Chondrocyte (in vitro differentiated cells): ENCODE data around the gene HNRNPM. TPM values are rescaled to one million over a fixed set of nuclear protein-coding genes. Genes with fewer than 3 reads are reported as not detected.

Source experiments
- DNase-seq: peaks from one replicate; pipeline ENCODE4 v3.0.0; 2021; ENCODE audit warnings: mixed read lengths, low spot score
- H3K27ac Mint-ChIP-seq: one replicate; pipeline ENCODE4 v1.8.0; 2021; ENCODE audit warnings: mild to moderate bottlenecking, moderate library complexity, mixed read lengths; ENCODE audit not compliant: unreplicated experiment
- H3K27me3 Mint-ChIP-seq: 2 replicates; pipeline ENCODE4 v1.8.0; 2021; ENCODE audit warnings: low read depth, mixed read lengths
- H3K36me3 Mint-ChIP-seq: 2 replicates; pipeline ENCODE4 v1.8.0; 2021; ENCODE audit warnings: low read depth, mixed read lengths
- H3K4me1 Mint-ChIP-seq: 2 replicates; pipeline ENCODE4 v1.8.0; 2021; ENCODE audit warnings: low read depth, mild to moderate bottlenecking, mixed read lengths
- H3K4me3 Mint-ChIP-seq: one replicate; pipeline ENCODE4 v1.8.0; 2021; ENCODE audit warnings: mild to moderate bottlenecking, moderate library complexity, mixed read lengths; ENCODE audit not compliant: unreplicated experiment
- H3K9me3 Mint-ChIP-seq: 2 replicates; pipeline ENCODE4 v1.8.0; 2021; ENCODE audit warnings: low read depth, mixed read lengths
- long read RNA-seq: library from polyadenylated mRNA; stranded (forward); transcript quantifications from one replicate; pipeline ENCODE4 v2.0.0, GENCODE V29; 2021
- total RNA-seq: library from RNA; stranded (reverse); gene quantifications from 3 replicates; pipeline ENCODE4 v1.2.1, GENCODE V29; 2021
- TF ChIP-seq, protein P1 (sequence below): fragments of 200-600 bp; sonication (generic); IDR thresholded peaks from 2 replicates; pipeline ENCODE4 v1.5.0; 2021; ENCODE audit warnings: antibody characterized with exemption, mild to moderate bottlenecking, moderate library complexity

The HNRNPM gene, protein sequence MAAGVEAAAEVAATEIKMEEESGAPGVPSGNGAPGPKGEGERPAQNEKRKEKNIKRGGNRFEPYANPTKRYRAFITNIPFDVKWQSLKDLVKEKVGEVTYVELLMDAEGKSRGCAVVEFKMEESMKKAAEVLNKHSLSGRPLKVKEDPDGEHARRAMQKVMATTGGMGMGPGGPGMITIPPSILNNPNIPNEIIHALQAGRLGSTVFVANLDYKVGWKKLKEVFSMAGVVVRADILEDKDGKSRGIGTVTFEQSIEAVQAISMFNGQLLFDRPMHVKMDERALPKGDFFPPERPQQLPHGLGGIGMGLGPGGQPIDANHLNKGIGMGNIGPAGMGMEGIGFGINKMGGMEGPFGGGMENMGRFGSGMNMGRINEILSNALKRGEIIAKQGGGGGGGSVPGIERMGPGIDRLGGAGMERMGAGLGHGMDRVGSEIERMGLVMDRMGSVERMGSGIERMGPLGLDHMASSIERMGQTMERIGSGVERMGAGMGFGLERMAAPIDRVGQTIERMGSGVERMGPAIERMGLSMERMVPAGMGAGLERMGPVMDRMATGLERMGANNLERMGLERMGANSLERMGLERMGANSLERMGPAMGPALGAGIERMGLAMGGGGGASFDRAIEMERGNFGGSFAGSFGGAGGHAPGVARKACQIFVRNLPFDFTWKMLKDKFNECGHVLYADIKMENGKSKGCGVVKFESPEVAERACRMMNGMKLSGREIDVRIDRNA
- total RNA-seq: 111 to 185 TPM (median 116 TPM) in 3 replicates
- long read RNA-seq, transcript HNRNPM-217 (15 exons, 2,458 nt): major isoform, 5 of 355 reads
- long read RNA-seq, partial matches to known transcripts: 37 of 355 reads
- long read RNA-seq, other reads (novel, unspliced or antisense): 313 of 355 reads

DNA sequence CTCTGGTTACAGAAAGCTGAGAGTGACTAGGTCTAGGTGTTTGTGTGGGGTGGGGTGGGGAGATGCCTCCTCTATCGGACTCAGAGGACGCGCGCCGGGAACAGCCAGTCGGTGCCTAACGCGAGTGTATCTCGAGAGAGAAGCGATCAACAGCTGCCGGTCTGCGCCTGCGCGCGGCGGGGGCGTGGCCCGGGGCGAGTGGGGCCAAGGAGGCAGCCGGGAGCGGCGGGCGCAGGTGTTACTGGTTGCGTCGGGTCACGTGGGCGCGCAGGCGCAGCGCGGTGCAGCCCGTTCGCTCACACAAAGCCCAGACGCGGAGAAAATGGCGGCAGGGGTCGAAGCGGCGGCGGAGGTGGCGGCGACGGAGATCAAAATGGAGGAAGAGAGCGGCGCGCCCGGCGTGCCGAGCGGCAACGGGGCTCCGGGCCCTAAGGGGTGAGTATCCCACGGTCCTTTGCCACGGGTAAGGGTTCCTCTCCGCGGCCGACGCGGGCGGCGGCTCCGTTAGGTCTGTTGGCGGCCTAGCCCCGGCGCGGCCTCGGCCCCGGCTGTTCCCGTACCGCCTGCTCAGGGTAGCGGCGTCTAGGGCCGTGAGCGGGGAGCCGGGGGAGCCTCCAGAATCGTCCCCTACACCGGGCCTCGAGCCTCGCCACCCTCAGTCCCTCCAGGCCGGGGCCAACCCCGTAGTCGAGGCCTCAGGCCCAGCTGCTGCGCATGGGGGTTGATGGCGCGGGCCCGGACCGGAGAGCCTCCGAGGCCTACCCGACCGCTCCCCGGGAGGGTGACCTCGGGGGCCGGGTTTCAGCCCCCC is at the start of gene HNRNPM:
Gene HNRNPM, plus strand, starts transcription at position 299 of the 811 bp plus-strand sequence. Its CDS starts 24 bp downstream, at position 323.
- H3K36me3 Mint-ChIP-seq: peaks cover 8% of the 10 kb centered on the region
- H3K4me3 Mint-ChIP-seq: peak within 1 kb of the TSS; percentile 91
- H3K27me3 Mint-ChIP-seq: no peaks in the 10 kb centered on the region
- DNase-seq: peak; percentile 100
- peaks cover 47% of the 10 kb centered on the region for H3K4me1 Mint-ChIP-seq
- peak within 1 kb of the TSS; percentile 97 for H3K27ac Mint-ChIP-seq
- TF ChIP-seq, protein P1, sequence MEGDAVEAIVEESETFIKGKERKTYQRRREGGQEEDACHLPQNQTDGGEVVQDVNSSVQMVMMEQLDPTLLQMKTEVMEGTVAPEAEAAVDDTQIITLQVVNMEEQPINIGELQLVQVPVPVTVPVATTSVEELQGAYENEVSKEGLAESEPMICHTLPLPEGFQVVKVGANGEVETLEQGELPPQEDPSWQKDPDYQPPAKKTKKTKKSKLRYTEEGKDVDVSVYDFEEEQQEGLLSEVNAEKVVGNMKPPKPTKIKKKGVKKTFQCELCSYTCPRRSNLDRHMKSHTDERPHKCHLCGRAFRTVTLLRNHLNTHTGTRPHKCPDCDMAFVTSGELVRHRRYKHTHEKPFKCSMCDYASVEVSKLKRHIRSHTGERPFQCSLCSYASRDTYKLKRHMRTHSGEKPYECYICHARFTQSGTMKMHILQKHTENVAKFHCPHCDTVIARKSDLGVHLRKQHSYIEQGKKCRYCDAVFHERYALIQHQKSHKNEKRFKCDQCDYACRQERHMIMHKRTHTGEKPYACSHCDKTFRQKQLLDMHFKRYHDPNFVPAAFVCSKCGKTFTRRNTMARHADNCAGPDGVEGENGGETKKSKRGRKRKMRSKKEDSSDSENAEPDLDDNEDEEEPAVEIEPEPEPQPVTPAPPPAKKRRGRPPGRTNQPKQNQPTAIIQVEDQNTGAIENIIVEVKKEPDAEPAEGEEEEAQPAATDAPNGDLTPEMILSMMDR: no peak
- no peaks in the 10 kb centered on the region for H3K9me3 Mint-ChIP-seq

DNA sequence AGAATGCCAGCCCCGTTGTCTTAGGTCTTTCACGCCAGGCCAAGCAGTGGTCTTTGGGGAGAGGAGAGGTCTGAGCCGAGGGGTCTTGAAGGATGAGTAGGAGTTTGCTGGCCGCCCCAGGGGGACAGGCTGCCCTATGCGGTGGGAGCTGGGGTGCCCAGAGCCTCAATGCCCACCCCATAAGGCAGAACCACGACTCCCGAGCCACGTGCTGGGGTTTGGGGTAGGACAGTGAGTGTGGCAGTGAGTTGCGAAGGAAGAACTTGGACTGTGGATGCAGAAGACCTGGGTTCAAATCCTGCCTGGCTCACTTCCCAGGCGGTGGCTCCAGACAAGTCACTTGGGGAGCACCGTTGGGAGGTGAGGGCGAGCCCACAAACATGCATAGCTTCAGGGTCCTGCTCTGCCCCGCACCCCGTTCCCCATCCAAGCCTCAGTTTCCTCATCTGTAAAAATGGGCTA is 49.1 kb upstream of the HNRNPM start:
- no peaks in the 10 kb centered on the region for H3K9me3 Mint-ChIP-seq
- no peak overlapping the region for H3K27ac Mint-ChIP-seq
- DNase-seq: no peak
- peaks cover 8% of the 10 kb centered on the region for H3K36me3 Mint-ChIP-seq
- H3K4me3 Mint-ChIP-seq: no peak overlapping the region
- H3K4me1 Mint-ChIP-seq: peaks cover 75% of the 10 kb centered on the region
- no peaks in the 10 kb centered on the region for H3K27me3 Mint-ChIP-seq
- TF ChIP-seq, protein P1: no peak

DNA sequence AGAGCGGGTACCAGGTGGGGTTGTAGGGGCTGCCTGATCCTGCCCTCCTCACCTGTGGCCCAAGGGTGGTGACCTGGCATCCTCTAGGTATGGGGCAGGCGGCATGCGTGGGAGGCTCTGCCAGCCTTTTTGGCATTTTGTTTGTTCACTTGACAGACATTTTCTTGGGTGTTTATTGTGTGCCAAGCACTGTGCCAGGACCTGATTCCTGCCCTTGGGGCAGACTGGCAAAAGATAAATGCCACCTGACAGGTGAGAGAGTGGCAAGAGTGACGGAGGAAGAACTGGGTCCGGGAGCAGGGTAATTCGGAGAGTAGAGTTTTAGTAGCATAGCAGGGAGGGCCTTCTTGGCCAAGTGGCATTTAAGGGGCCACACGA is 48.6 kb upstream of the HNRNPM start:
- Mint-ChIP-seq H3K27me3 (no peaks in the 10 kb centered on the region), H3K9me3 (no peaks in the 10 kb centered on the region), H3K36me3 (peaks cover 8% of the 10 kb centered on the region), H3K4me3 (no peak overlapping the region), H3K27ac (peak overlapping the region; percentile 70), H3K4me1 (peaks cover 70% of the 10 kb centered on the region)
- TF ChIP-seq, protein P1: no peak
- no peak for DNase-seq

DNA sequence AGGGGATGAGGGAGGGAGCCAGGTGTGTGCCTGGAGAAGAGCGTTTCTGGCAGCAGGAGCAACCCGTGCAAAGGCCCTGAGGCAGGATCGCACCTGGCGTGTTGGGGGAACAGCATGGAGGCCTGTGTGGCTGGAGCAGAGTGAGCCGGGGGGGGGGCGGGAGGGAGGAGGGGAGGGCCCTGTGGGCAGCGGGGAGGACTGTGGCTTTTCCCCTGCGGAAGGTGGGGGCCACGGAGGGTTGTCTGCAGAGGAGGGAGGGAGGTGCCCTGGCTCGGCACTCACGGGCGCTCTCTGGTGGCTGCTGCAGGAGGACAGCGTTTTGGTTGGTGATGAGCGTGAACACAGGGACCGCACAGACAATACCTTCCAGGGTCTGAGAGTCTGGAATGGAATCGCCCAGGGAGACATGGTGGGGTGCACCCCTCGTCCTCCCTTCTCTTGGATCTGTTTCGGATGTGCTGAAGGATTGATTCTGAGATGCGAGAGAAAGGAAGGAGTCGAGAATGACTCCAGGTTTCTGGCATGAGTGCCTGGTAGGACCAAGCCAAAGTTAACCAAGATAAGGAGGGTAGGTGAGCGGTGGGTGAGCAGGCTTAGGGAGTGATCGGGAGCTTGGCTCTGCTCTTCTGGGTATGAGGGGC is 48.1 kb upstream of the HNRNPM start:
- peak overlapping the region; percentile 19 for H3K4me3 Mint-ChIP-seq
- H3K36me3 Mint-ChIP-seq: peaks cover 8% of the 10 kb centered on the region
- H3K4me1 Mint-ChIP-seq: peaks cover 67% of the 10 kb centered on the region
- TF ChIP-seq, protein P1: peak; percentile 85
- no peak for DNase-seq
- H3K9me3 Mint-ChIP-seq: no peaks in the 10 kb centered on the region
- no peaks in the 10 kb centered on the region for H3K27me3 Mint-ChIP-seq
- peak overlapping the region; percentile 81 for H3K27ac Mint-ChIP-seq
